PC-9 (cell line): Measurements from ENCODE around the gene C13orf46. TPM values are rescaled to one million over a fixed set of nuclear protein-coding genes. Genes with fewer than 3 reads are reported as not detected.
A peak's percentile ranks its signal among the peaks of the same experiment; 100 is the strongest.

Experiments used
- BruUV-seq: library from RNA; stranded (reverse); fragments of 400-500 nt; replicated peaks from 2 replicates; lab custom pipeline; 2021; lab: Mats Ljungman, UMichigan
- CTCF ChIA-PET: fragments of 300-600 bp; sonication (Branson Sonifier 250); formaldehyde crosslinking; loops from one replicate; lab custom pipeline; 2022; ENCODE audit warnings: antibody characterized with exemption; lab: Charles Lee
- POLR2A ChIA-PET: fragments of 300-600 bp; sonication (Branson Sonifier 250); formaldehyde crosslinking; loops from one replicate; lab custom pipeline; 2022; ENCODE audit warnings: antibody characterized with exemption; ENCODE audit not compliant: unreplicated experiment; lab: Charles Lee
- DNase-seq, 2 experiments: peaks; one replicate each; pipeline versions ENCODE4 v3.0.0 to v3.0.0-alpha.2; 2015 to 2022; ENCODE audit warnings: mixed read lengths in 1 of 2
- H2AFZ ChIP-seq: fragments of 200-600 bp; sonication (generic); 2 replicates; pipeline ENCODE4 v1.8.1; 2017; ENCODE audit warnings: antibody characterized with exemption
- H3F3A ChIP-seq: fragments of 200-600 bp; sonication (generic); 2 replicates; pipeline ENCODE4 v1.8.1; 2017; ENCODE audit warnings: antibody characterized with exemption, mild to moderate bottlenecking, low read depth; ENCODE audit not compliant: insufficient read depth
- H3K27ac ChIP-seq: fragments of 200-600 bp; sonication (generic); 2 replicates; pipeline ENCODE4 v1.6.1; 2016; ENCODE audit warnings: mixed run types
- H3K27me3 ChIP-seq: fragments of 200-600 bp; sonication (generic); 2 replicates; pipeline ENCODE4 v1.6.1; 2016; ENCODE audit warnings: low read depth, mixed run types; ENCODE audit not compliant: insufficient read depth
- H3K36me3 ChIP-seq: fragments of 200-600 bp; sonication (generic); 2 replicates; pipeline ENCODE4 v1.6.1; 2016; ENCODE audit warnings: low read depth, mixed run types
- H3K4me1 ChIP-seq: fragments of 200-600 bp; sonication (generic); replicated peaks from 2 replicates; pipeline ENCODE4 v1.6.1; 2016; ENCODE audit warnings: mixed run types; ENCODE audit not compliant: insufficient read depth
- H3K4me2 ChIP-seq: fragments of 200-600 bp; sonication (generic); 2 replicates; pipeline ENCODE4 v1.6.1; 2017; ENCODE audit warnings: mixed run types
- H3K4me3 ChIP-seq: fragments of 200-600 bp; sonication (generic); 2 replicates; pipeline ENCODE4 v1.6.1; 2016; ENCODE audit warnings: mixed run types
- H3K79me2 ChIP-seq: fragments of 200-600 bp; sonication (generic); 2 replicates; pipeline ENCODE4 v1.6.1; 2017; ENCODE audit warnings: low read depth, mixed run types
- H3K9me2 ChIP-seq: fragments of 200-600 bp; sonication (generic); 2 replicates; pipeline ENCODE4 v1.8.1; 2017; ENCODE audit warnings: mild to moderate bottlenecking; ENCODE audit not compliant: insufficient read depth
- H3K9me3 ChIP-seq: fragments of 200-600 bp; sonication (generic); 2 replicates; pipeline ENCODE4 v1.8.1; 2016; ENCODE audit warnings: low read depth; ENCODE audit not compliant: insufficient read depth
- H4K20me1 ChIP-seq: fragments of 200-600 bp; sonication (generic); 2 replicates; pipeline ENCODE4 v1.8.1; 2017; ENCODE audit not compliant: insufficient read depth
- EZH2 ChIP-seq: fragments of 200-600 bp; sonication (generic); IDR thresholded peaks from 2 replicates; pipeline ENCODE4 v1.8.0; 2017; ENCODE audit warnings: antibody characterized with exemption, low read depth
- intact Hi-C: fragments of 100-400 bp; cut with micrococcal nuclease; formaldehyde crosslinking; loops from one replicate; pipeline ENCODE4 v1.10.0; 2022; ENCODE audit not compliant: unreplicated experiment
- total RNA-seq: library from RNA; stranded (reverse); gene quantifications from 2 replicates; pipeline ENCODE4 v1.2.3, GENCODE V29; 2021
- TF ChIP-seq, protein P1 (sequence below): fragments of 200-600 bp; sonication (generic); conservative IDR thresholded peaks from 2 replicates; pipeline ENCODE4 v1.6.1; 2017; ENCODE audit warnings: mixed run types, antibody characterized with exemption, mild to moderate bottlenecking, moderate library complexity

C13orf46 gene
- total RNA-seq, 1 experiment from 2014 or later: 1.5 TPM

DNA sequence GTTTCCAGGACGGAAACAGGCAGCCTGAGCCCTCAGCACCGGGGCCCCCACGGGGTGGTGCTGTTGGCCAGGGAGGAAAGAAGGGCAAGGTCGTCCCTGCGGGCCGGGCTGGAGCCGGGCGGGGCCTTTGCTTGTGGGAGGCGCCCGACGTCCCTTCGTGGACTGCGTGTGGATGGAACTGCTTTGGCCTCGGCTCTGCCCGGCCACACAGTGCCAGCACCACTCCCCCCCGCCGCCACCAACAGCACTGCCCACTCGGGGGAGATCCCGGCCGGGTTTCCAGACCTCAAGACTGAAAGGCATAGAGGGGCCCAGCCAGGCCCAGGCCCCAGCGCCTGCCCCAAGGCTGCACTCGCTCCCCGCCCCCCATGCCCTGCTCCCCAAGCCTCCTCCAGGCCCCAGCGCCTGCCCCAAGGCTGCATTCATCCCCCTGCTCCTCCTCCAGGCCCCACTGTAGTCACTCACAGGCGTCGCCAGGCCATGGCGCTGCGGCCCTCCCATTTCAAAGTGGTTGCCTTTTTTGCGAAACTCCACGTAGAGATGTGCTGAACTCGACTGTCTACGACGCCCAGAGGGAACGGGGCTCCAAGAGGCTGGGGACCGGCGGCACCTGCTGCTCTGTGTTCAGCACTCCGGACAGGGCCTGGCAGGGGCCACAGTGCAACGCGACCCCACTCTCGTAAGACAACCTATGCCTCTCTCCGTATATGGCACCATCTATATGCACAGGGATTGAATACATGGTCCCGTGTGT lies 22.5 kb downstream of the C13orf46 start:
- Histone ChIP-seq H3K9me3 (no peaks in the 10 kb centered on the region), H3K27me3 (no peaks in the 10 kb centered on the region), H3K4me2 (peak overlapping the region; percentile 48), H3K36me3 (no peaks in the 10 kb centered on the region), H3F3A (no peaks in the 10 kb centered on the region), H3K4me3 (no peak overlapping the region), H3K79me2 (no peaks in the 10 kb centered on the region), H2AFZ (no peak overlapping the region), H3K27ac (no peak overlapping the region), H3K4me1 (no peaks in the 10 kb centered on the region), H4K20me1 (no peaks in the 10 kb centered on the region), H3K9me2 (no peaks in the 10 kb centered on the region)
- CTCF ChIA-PET: interaction anchor here (0.6 kb wide), 2 partner anchors 306 to 382 kb away, joined by 3 to 4 read pairs; no protein-coding TSS in a partner anchor
- no TSS peak for BruUV-seq
- intact Hi-C loops: loop anchor here (1.0 to 2.0 kb wide), 4 partner anchors 64 to 283 kb away; partner anchors contain the start of gene CDC16
- TF ChIP-seq, protein P1, sequence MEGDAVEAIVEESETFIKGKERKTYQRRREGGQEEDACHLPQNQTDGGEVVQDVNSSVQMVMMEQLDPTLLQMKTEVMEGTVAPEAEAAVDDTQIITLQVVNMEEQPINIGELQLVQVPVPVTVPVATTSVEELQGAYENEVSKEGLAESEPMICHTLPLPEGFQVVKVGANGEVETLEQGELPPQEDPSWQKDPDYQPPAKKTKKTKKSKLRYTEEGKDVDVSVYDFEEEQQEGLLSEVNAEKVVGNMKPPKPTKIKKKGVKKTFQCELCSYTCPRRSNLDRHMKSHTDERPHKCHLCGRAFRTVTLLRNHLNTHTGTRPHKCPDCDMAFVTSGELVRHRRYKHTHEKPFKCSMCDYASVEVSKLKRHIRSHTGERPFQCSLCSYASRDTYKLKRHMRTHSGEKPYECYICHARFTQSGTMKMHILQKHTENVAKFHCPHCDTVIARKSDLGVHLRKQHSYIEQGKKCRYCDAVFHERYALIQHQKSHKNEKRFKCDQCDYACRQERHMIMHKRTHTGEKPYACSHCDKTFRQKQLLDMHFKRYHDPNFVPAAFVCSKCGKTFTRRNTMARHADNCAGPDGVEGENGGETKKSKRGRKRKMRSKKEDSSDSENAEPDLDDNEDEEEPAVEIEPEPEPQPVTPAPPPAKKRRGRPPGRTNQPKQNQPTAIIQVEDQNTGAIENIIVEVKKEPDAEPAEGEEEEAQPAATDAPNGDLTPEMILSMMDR: peak; percentile 89
- no peak for TF ChIP-seq EZH2
- POLR2A ChIA-PET: no interaction called here
- DNase-seq: peak; percentile 60 to 86

DNA sequence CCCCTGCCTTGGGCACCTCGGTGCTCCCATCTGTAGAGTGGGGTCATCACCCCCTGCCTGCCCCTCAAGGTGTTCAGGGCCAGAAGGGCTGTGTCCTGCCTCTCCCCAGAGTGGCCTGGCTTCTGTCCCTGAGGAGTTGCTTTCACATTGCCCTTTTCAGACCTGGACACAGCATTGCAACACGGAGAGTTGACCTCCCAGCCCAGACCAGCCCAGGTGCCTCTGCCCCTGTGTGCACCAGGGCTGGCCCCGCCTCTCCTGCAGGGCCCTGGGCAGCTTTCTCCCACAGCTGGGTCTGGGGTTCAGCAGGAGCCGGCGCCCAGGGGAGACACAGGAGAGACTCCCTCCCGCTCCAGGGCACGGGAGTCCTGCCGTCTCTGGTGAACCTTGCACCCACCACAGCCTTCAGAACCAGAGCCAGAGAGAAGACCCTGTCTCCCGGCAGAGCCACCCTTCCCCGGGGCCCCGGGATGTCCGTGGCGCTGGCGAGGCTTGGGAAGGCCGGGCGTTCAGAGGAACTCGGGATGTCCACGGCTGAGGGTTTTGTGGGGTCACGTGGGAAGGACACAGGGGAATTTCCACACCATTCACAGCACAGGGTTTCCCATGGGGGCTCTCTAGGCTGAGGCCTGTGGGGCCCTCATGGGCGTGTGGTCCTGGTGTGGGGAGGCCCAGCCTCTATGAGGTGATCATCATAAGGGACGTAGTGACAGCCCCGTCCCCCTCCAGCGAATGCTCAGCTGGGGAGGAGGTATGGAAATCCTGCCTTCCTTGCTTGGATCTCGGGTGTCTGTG lies 23.2 kb downstream of the C13orf46 start:
- ChIA-PET POLR2A (no interaction called here), CTCF (interaction anchor here (0.6 kb wide), 2 partner anchors 306 to 382 kb away, joined by 3 to 4 read pairs; no protein-coding TSS in a partner anchor)
- no peaks in the 10 kb centered on the region for H3K4me1 ChIP-seq
- no peaks in the 10 kb centered on the region for H3K36me3 ChIP-seq
- no TSS peak for BruUV-seq
- H3F3A ChIP-seq: no peaks in the 10 kb centered on the region
- H3K9me2 ChIP-seq: no peaks in the 10 kb centered on the region
- no peaks in the 10 kb centered on the region for H3K9me3 ChIP-seq
- no peak overlapping the region for H3K4me3 ChIP-seq
- H4K20me1 ChIP-seq: no peaks in the 10 kb centered on the region
- H2AFZ ChIP-seq: no peak overlapping the region
- H3K79me2 ChIP-seq: no peaks in the 10 kb centered on the region
- no peaks in the 10 kb centered on the region for H3K27me3 ChIP-seq
- intact Hi-C loops: loop anchor here (1.0 to 2.0 kb wide), 4 partner anchors 65 to 284 kb away; partner anchors contain the start of gene CDC16
- peak overlapping the region; percentile 48 for H3K4me2 ChIP-seq
- H3K27ac ChIP-seq: no peak overlapping the region
- DNase-seq: peak in 1 of 2 experiments; percentile 9
- TF ChIP-seq, protein P1: no peak
- TF ChIP-seq EZH2: no peak

- TF ChIP-seq, protein P1: no peak
Observed at GRCh38 chr13:113949546-113949945, 24.3 kb downstream of the C13orf46 start.

More at GRCh38 chr13:113949546-113949945, 24.3 kb downstream of the C13orf46 start:
- H3K9me2 ChIP-seq: no peaks in the 10 kb centered on the region
- H3K9me3 ChIP-seq: no peaks in the 10 kb centered on the region
- ChIA-PET POLR2A (no interaction called here), CTCF (no interaction called here)
- no peak overlapping the region for H3K4me2 ChIP-seq
- no peaks in the 10 kb centered on the region for H3F3A ChIP-seq
- no peaks in the 10 kb centered on the region for H3K27me3 ChIP-seq
- no peak overlapping the region for H2AFZ ChIP-seq
- H4K20me1 ChIP-seq: no peaks in the 10 kb centered on the region
- no peaks in the 10 kb centered on the region for H3K36me3 ChIP-seq
- H3K4me1 ChIP-seq: no peaks in the 10 kb centered on the region
- DNase-seq: no peak
- BruUV-seq: no TSS peak
- intact Hi-C loops: loop anchor here (5.0 kb wide), 1 partner anchor 52 kb away; no protein-coding TSS in a partner anchor
- H3K79me2 ChIP-seq: no peaks in the 10 kb centered on the region
- no peak overlapping the region for H3K27ac ChIP-seq
- no peak overlapping the region for H3K4me3 ChIP-seq
